GM18951 (cell line): ENCODE results near the gene ARF3.

Source experiments
- POLR2A ChIP-seq: IDR thresholded peaks from 4 replicates; pipeline ENCODE4 v1.6.1; 2011; ENCODE audit warnings: mild to moderate bottlenecking; ENCODE audit not compliant: insufficient read length, insufficient read depth; ENCODE audit errors: extremely low read depth
- in situ Hi-C: fragments of 300-500 bp; cut with MboI; formaldehyde crosslinking; loops from one replicate; pipeline ENCODE4 v1.12.0; 2022; ENCODE audit warnings: low sequenced_read_pairs, mixed read lengths, inconsistent platforms; ENCODE audit not compliant: unreplicated experiment

The ARF3 gene

DNA sequence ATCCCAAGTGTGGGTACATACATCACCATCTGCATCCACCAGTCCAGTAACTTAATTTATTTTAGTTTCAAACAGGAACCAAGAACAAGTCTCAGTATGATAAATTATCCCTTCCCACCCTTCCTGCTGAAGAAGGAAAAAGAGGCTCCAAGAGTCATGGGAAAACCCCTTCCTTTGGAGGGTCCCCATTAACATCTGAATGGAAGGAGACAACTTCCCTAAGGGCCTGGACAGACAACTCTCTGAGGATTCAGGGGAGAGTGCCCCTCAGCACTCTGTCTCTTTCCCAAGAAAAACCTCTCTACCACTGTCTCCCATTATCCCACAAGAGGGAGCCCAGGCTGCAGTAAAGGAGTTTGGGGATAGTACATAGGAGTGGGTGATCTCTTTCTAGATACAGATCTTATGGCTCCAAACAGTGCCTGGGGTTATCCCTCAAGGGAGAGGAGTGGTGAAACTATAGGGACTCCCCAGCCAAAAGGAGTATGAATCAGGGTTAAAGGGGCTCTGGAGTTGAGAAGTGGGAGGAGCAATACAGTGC is 8.1 kb upstream of the ARF3 start:
- in situ Hi-C loops: no loop called here
- no peak for TF ChIP-seq POLR2A

DNA sequence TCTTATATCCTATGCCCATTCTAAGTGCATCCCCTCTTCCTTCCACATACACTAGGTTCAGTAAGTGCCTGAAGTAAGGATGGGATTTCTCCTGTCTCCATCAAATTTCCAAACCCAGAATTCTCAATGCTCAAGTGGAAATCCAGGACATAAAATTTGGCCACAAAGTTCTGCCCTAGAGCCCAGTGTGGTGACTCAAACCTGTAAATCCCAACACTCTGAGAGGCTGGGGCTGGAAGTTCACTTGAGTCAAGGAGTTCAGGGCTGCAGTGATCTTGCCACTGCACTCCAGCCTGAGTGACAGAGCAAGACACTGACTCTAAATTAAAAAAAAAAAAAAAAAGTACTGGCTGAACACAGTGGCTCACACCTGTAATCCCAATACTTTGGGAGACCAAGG is 4.5 kb upstream of the ARF3 start:
- in situ Hi-C loops: no loop called here
- no peak for TF ChIP-seq POLR2A

DNA sequence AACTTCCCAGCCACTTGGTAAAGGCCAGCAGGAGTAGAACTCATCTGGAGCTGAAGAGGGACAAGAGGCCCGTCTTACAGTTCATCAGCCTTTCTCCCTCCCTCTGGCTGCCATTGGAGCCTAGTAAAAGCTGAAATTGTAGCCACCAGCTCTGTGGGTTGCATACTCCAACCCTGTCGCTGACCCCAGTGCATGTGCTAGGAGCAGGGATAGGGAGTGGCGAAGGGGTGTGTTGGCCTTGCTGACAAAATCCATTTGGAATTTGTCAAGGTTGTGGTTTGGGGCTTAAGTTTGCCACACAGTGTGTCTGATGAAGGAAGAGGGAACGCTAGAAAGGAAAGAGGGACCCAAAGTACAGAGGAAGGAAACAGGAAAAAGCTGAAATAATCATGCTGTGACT is 4.0 kb upstream of the ARF3 start:
- in situ Hi-C loops: no loop called here
- TF ChIP-seq POLR2A: no peak

DNA sequence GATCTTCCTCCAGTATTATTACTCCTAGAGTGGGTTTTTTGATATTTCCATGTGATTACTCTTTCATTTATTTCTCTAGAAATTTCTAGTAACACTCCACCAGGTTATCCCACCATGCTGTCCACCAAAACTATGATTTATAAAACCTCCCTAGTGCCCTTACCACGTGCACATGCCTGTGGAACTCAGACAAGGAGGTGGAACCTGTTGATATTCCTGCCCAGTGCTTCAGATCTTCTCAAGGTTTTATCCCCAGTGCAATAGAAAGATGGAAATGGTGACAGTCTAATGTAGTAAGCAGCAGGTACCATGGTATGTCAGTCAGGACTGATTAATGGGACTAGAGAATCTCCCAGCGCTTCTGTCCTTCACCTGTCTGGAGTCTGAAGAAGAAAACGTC is 3.5 kb upstream of the ARF3 start:
- in situ Hi-C loops: no loop called here
- TF ChIP-seq POLR2A: no peak

DNA sequence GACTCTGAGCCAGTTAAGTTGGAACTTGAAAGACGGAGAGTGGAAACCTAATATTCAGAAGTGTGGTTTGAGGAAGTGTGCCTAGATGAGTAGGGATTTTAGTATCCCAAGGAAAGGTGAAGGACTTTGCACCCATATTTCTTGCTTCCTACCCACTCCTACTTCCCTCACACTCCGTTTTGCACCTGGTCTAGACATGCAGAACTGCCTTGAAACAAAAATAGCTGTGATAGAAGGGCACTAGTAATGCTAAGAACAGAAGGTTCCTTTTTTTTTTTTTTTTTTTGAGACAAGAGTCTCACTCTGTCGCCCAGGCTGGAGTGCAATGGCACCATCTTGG is 732 bp upstream of the ARF3 start:
- in situ Hi-C loops: no loop called here

DNA sequence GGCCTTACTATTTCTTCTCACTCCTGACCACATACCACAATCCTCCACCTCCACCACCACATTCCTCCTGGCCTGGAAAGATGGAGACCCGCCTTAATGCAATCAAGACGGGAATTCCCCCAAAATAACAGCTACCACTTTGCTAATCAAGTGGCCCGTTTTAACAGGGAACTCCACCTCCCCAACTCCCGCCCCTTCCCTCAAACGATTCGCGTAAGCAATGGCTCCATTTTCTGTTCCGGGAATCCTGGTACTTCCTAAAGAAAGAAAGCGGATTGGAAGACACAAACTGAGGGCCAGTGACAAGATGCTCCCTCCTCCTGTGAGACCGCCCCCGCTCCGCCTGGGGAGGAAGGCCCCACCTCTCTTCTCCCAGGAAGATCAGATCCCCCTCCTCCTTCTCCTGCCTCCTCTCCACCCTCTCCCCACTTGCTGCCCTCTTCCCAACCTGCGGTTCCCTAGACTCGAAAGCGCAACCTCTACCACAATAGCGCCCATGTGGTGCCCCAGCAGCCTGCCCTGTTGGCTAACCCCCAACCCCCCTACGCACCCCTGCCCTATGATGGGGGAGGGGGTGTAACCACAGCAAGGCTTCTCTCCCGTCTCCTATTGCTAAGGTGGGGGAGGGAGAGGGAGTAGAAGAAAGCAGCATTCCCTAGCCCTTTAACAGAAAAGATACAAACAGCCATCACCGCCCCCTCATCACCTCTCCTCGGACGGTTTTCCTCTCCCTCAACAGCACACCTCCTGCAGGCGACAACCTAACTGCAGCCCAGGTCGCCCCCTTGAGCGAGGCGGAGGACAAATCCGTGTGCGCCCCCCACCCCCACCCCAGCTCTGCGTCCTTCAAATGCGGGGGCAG is 777 bp downstream of the ARF3 start:
- TF ChIP-seq POLR2A: no peak
- in situ Hi-C loops: no loop called here

More for the DNA sequence above, 732 bp upstream of the ARF3 start:
- TF ChIP-seq POLR2A: no peak

DNA sequence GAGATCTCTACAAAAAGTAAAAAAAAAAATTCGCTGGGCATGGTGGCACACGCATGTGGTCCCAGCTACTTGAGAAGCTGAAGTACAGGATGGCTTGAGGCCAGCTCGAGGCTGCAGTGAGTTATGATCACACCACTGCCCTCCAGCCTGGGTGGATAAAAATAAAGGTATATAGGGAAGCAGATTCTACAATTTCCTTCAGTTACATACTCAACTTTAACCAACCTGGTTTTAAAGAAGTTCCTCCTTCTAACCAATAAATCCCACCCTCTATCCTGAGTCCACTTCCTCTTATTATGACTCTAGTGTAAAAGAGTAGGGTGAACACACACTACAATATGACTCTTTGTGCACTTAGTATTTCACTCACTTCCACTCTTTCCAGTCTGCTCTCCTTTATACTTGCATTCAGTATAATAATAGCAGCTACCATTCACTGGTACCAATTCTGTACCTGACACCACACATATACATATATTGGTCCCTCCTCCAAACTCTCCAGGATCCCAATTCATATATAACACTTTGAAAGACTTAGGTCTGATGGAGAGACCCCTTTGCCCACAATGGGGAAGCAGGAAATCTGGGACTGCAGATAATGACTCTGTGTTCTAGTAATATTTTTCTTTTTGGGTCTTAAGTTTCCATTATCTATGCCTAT is 2.3 kb downstream of the ARF3 start:
- TF ChIP-seq POLR2A: no peak
- in situ Hi-C loops: no loop called here

DNA sequence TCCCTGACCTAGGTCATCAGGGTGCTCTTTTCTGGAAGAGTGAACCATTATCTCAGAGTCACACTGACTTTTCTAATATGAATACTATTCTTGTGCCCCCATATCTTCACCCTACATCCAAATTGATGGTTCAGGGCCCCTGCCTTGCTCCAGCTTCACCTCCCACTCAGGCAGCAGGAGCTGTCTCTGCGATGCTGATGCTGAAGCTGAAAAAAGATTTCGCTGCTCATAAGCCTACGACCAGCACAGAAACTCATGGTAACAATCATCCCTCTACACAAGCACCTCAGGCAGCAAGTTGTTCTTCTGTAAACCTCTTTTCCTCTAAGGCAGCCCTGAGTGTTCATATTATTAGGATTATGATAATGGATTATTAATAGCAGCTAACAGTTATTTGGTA is 3.2 kb downstream of the ARF3 start:
- no peak for TF ChIP-seq POLR2A
- in situ Hi-C loops: no loop called here

DNA sequence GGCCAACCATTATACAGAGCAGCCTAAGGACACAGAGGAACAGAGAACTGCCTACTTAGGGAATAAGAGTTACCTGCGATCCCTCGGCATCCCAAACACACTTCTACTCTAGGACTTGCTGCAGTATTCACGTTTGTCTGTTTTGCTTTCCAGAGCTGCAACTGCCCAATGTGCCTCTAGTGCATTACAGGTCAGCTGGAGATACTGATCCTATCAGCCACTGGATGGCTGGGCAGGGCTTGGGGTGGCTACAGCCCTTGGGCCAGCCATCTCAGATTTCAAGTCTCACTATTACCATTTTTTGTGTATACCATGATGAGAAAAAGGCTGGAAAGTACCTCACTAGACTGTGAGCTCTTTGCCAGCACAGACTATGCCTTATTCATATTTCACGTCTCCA is 4.6 kb downstream of the ARF3 start:
- in situ Hi-C loops: no loop called here

DNA sequence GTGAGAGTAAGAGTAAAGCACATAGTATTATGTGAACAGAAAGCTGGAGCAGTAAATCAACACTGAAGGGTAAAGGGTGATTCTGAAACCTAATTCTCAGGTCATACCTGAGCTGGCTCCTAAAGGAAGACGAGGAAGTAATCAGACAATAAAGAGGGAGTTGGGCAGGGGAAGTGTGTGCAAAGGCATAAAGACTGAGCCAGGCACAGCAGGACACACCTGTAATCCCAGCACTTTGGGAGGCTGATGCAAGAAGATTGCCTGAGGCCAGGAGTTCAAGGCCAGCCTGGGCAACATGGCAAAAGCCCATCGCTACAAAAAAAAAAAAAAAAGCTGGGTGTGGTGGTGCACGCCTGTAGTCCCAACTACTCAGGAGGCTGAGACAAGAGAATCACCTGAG is 9.6 kb downstream of the ARF3 start:
- in situ Hi-C loops: no loop called here
- TF ChIP-seq POLR2A: no peak

More for the DNA sequence above, 4.6 kb downstream of the ARF3 start:
- TF ChIP-seq POLR2A: no peak

DNA sequence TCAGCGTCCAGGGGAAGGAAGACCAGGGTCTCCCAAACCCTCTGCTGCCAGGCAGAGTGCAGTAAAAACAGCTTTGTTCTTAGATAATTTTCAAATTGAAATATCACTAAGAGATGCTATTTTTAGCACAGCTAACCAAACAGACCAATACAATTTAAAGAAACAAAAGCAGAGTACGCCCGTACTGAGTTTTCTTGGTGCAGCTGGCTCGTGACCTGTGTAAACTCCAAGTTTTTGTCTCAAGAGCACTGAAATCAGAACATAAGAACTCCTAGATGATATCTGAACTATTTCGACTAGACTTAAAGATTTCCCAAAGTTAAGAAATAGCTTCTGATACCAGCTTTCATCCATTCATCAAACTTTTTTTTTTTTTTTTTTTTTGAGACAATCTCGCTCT is 10.3 kb downstream of the ARF3 start:
- in situ Hi-C loops: no loop called here

DNA sequence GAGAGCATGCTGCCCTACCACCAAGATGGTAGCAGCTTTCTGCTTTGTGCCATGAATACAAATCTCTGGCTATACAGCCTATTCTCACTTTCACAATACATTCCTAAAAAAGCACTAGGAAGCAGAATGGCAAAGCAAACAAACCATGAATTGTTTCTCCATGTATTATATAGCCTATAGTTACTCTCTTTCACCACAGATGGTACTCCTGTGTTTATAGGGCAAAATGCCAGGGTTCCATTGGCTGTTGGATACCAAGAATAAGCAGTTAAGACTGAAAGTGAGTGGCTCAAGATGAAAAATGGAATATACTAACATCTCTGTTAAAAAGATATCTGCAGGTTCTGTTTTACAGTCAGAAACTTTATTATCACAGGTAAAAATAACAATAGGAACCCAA is 11.1 kb downstream of the ARF3 start:
- in situ Hi-C loops: no loop called here
- TF ChIP-seq POLR2A: no peak

More for the DNA sequence above, 10.3 kb downstream of the ARF3 start:
- TF ChIP-seq POLR2A: no peak

DNA sequence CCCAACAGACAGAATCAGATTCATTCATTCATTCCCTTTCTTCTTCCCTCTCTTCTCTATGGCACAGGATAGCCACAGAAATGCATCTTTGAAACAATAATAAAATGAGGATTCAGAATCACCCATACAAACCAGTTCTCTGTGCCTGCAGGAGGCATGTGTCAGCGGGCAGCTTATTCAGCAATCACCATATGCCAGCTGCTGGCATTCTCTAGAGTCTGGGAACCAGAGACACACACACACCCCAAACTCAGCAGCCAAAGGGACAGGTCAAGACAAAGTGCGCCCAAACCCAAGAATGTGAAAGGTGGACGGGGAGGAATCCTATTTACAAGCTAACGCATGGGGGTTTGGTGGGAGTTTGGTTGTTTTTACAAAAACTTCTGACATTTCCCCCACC is 14.1 kb downstream of the ARF3 start:
- TF ChIP-seq POLR2A: no peak
- in situ Hi-C loops: no loop called here

DNA sequence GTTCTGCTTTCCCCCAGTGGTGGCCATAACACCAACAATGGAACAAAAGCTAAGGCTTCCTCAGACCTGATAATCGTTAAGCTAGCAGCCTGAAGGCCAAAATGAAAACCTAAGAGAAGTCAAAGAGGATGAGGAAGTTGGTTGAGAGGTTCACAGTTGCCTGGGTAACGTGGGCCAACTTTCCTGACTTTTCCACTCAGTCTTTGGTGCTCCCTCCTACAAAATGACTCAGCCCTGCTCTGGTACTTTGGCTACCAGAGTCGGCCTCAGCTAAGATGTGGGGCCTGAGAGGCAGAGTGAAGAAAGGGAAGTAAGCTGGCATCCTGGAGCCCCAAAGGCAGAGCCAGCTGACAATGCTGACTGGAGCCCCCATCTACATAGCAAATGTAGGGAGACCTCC is 17.1 kb downstream of the ARF3 start:
- in situ Hi-C loops: no loop called here
- TF ChIP-seq POLR2A: no peak

DNA sequence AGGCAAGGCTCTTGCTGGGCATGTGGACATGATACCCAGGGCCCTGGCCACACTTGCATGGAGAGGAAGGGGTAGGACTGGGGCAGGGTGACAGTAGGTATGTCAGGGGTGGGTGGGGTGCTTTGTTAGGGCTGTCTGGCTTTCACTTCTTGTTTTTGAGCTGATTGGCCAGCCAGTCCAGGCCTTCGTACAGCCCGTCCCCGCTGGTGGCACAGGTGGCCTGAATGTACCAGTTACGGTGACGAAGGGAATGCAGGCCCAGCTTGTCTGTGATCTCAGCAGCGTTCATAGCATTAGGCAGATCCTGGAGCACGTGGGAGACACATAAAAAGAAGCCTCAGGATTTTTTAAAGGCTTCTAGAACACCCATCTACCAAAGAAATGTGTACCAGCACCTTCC is 18.5 kb downstream of the ARF3 start:
- TF ChIP-seq POLR2A: no peak

DNA sequence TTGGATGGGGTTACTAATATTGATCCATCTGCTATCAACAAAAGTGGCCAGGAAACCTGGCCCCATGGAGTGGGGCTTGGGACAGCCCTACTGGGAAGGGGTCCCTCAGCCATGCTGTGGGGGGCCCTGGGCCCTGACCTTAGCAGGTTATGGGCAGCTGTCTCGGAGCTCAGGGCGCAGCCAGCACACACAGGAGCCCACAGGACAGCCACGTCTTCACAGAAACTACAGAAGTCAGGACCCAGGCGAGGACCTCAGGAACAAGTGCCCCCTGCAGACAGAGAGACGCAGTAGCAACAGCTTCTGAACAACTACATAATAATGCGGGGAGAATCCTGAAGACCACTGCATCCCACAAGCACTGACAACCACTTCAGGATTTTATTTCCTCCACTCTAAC is 20.1 kb downstream of the ARF3 start:
- TF ChIP-seq POLR2A: no peak
- in situ Hi-C loops: no loop called here

More for the DNA sequence above, 18.5 kb downstream of the ARF3 start:
- in situ Hi-C loops: no loop called here
